ENCODE results near the gene GNG8. TPM values are rescaled to one million over a fixed set of nuclear protein-coding genes. Genes with fewer than 3 reads are reported as not detected.

The GNG8 gene
- total RNA-seq, 1 experiment from 2014 or later: not detected

- Histone ChIP-seq H3K36me3 (replicated peaks; ENCODE audit: control insufficient read depth, insufficient read depth, low read length) (no peaks in the 10 kb centered on the region), H3K4me3 (ENCODE audit: insufficient read depth, low read depth, low read length) (no peak overlapping the region), H3K27me3 (ENCODE audit: control insufficient read depth, insufficient read depth, low read length) (no peaks in the 10 kb centered on the region)
- DNase-seq: no peak
These were observed 49.7 kb downstream of the GNG8 start for GRCh38 chr19:46586294-46586693.

GRCh38 chr19:46585539-46585938 lies 50.5 kb downstream of the GNG8 start:
- Histone ChIP-seq H3K36me3 (replicated peaks; ENCODE audit: control insufficient read depth, insufficient read depth, low read length) (no peaks in the 10 kb centered on the region), H3K4me3 (ENCODE audit: insufficient read depth, low read depth, low read length) (no peak overlapping the region), H3K27me3 (ENCODE audit: control insufficient read depth, insufficient read depth, low read length) (no peaks in the 10 kb centered on the region)
- no peak for DNase-seq

Other genes starting within 250 kb of the GNG8 start
- gene CCDC8, start 222.6 kb downstream of the GNG8 start, total RNA-seq (2014; rRNA removed; shearing (Covaris generic)): 39.6 and 44.3 TPM in 2 replicates
- 0.14 and 0.15 TPM in 2 replicates for gene PNMA8C, start 207.3 kb downstream of the GNG8 start, total RNA-seq (2014; rRNA removed; shearing (Covaris generic))
- gene PNMA8A, start 164.6 kb downstream of the GNG8 start, total RNA-seq (2014; rRNA removed; shearing (Covaris generic)): 17.4 and 23.9 TPM in 2 replicates
- 2.8 and 3.3 TPM in 2 replicates for gene PNMA8B, start 140.3 kb downstream of the GNG8 start, total RNA-seq (2014; rRNA removed; shearing (Covaris generic))
- 162 and 202 TPM in 2 replicates for gene CALM3, start 34.9 kb downstream of the GNG8 start, total RNA-seq (2014; rRNA removed; shearing (Covaris generic))
- gene PTGIR, start 11.1 kb downstream of the GNG8 start, total RNA-seq (2014; rRNA removed; shearing (Covaris generic)): 0.14 and 0.18 TPM in 2 replicates
- 0.37 and 0.55 TPM in 2 replicates for gene DACT3, start 25.0 kb upstream of the GNG8 start, total RNA-seq (2014; rRNA removed; shearing (Covaris generic))
- gene PRKD2, start 80.9 kb upstream of the GNG8 start, total RNA-seq (2014; rRNA removed; shearing (Covaris generic)): 29.4 and 29.5 TPM in 2 replicates
- gene FKRP, start 109.9 kb upstream of the GNG8 start, total RNA-seq (2014; rRNA removed; shearing (Covaris generic)): 15.8 and 22.4 TPM in 2 replicates
- 169 and 188 TPM in 2 replicates for gene STRN4, start 110.2 kb upstream of the GNG8 start, total RNA-seq (2014; rRNA removed; shearing (Covaris generic))
- gene SLC1A5, start 152.4 kb upstream of the GNG8 start, total RNA-seq (2014; rRNA removed; shearing (Covaris generic)): 156 and 203 TPM in 2 replicates
- gene AP2S1, start 214.6 kb upstream of the GNG8 start, total RNA-seq (2014; rRNA removed; shearing (Covaris generic)): 266 and 318 TPM in 2 replicates
- 23.3 and 26.9 TPM in 2 replicates for gene ARHGAP35, start 224.8 kb upstream of the GNG8 start, total RNA-seq (2014; rRNA removed; shearing (Covaris generic))